CD4-positive, alpha-beta T cell treated with Interleukin-2 at 100 ng/mL for 4 hours (primary cell): ENCODE measurements around the gene SUN1.
"Not testable (repeated sequence)": the region's sequence is repeated elsewhere in the genome, so short reads cannot be mapped to it uniquely, and the experiment has no call there.

Source experiments
- DNase-seq: peaks from one replicate; pipeline ENCODE4 v3.0.0-alpha.2; 2020; ENCODE audit warnings: low spot score

The SUN1 gene

DNA sequence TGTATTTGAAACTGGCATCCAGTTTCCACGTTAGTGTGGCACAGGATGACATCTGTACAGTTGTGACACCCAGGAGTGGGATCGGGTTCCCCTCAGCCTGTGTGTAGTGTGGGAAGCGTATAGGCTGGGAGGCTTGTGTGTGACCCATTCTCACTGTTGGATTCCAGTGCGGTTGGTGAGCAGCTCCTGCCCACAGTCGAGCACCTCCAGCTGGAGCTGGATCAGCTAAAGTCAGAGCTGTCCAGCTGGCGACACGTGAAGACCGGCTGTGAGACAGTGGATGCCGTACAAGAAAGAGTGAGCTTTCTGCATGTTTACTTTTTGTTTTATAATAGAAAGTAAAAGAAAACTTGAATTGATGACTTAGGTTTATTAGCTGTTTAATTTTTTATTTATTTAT lies 25.4 kb downstream of the SUN1 start:
- DNase-seq: no peak

GRCh38 chr7:859359-860030 lies 27.2 kb downstream of the SUN1 start:
- DNase-seq: no peak

DNA sequence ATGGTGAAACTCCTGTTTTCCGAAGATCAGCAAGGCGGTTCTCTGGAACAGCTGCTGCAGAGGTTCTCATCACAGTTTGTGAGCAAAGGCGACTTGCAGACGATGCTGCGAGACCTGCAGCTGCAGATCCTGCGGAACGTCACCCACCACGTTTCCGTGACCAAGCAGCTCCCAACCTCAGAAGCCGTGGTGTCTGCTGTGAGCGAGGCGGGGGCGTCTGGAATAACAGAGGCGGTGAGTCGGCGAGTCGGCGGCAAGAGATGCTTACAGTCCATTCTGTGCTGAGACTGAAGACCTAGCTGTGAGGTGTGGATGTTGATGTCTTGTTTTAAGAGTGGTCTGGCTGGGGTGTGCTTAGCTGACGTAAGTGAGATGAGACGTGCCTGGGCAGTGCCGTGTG lies 27.9 kb downstream of the SUN1 start:
- DNase-seq: no peak

GRCh38 chr7:861222-861621 lies 28.9 kb downstream of the SUN1 start:
- DNase-seq: no peak

GRCh38 chr7:862157-862556 lies 29.9 kb downstream of the SUN1 start:
- no peak for DNase-seq

- DNase-seq: no peak
Observed at GRCh38 chr7:863106-863505, 30.8 kb downstream of the SUN1 start.

- DNase-seq: no peak
Observed at GRCh38 chr7:865921-866320, 33.6 kb downstream of the SUN1 start.

DNA sequence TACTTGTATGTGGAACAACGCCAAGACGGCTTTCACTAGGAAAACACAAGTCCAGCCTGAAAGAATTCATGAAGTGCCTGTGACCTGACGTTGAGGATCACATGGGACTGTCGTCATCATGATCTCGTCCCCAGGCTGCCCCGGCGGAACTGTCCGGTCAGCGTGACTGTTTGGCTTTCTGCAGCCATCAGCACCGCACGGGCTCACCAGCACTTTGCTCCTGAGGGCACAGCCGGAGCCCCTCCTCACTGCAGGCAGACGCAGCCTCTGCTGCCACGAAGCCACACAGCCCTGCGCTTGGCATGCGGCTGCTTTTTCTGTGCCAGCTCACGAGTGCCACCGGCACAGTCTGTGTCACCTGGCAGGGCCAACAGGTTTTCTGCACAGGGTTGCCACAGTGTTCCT lies 34.7 kb downstream of the SUN1 start:
- no peak for DNase-seq

- no peak for DNase-seq
Observed at GRCh38 chr7:867406-868188, 35.3 kb downstream of the SUN1 start.

- no peak for DNase-seq
Observed at GRCh38 chr7:868189-868486, 35.9 kb downstream of the SUN1 start.

GRCh38 chr7:869348-869747 lies 37.1 kb downstream of the SUN1 start:
- no peak for DNase-seq

DNA sequence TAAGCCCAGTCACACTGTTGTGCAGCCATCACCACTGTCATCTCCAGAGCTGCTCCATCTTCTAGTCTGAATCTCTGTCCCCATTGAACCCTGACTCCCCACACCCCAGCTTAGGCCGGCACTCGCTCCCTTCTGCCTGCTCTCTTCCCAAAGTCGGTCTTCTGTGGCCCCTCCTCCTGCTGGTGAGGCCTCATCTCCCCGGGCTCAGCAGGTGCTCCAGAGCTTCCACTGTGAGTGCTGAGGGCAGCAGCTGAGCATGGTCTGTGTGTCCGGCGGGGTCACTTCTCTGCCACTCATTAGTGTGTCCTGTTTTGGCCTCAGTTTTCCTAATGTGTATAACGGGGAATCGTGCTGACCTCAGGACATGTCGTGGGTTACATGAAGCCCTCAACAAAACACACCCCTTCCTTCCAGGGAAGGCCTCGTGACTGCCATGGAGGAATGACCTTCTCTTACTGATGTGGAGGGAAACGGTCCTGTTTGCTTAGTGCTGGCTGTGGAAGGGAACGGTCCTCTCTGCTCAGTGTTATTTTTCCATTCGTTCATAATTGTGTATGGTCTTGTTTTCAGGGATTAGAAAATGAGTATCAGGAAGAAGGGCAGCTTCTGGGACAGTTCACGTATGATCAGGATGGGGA lies 39.7 kb downstream of the SUN1 start:
- no peak for DNase-seq

- not testable (repeated sequence) for DNase-seq
Observed at GRCh38 chr7:872685-873084, 40.4 kb downstream of the SUN1 start.

DNA sequence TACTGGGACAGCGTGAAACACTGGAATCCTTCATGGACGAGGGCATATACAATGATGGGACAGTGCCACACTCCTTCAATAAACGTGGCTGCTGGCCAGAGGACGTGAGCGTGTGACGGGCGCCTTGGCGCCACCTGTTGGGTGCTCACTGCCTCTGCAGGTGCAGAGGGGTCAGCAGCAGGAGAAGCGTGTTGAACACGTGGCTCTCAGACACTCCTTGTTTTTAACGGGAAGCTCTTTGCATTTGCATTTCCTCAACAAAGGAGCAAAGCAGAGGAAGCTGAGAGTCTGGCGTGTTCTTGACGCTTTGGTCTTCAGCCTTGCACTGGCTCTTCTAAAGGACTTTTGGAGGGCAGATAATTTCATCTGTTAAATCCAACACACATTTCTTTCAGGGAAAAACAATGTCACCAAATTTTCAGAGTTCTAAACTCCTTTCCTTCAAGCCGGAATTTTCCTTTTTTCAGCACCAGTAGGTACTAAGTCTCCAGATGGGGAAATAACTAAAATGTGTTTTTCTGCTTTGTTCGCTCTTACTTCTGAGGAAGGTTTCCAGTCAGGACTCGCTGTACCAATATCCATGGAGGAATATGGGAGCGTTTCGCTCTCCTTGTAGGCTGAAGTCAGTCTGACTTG lies 41.2 kb downstream of the SUN1 start:
- peak; percentile 77 for DNase-seq

- no peak for DNase-seq
Observed at GRCh38 chr7:874031-874749, 41.9 kb downstream of the SUN1 start.

- no peak for DNase-seq
Observed at GRCh38 chr7:875051-875450, 42.8 kb downstream of the SUN1 start.

- DNase-seq: no peak
Observed at GRCh38 chr7:875476-876076, 43.3 kb downstream of the SUN1 start.

- peak; percentile 99 for DNase-seq
Observed at GRCh38 chr7:876077-876971, 44.0 kb downstream of the SUN1 start, which contains the start of gene GET4. GET4 (plus strand) TSS chr7:876554; CDS start chr7:876646, 92 bp downstream.

DNA sequence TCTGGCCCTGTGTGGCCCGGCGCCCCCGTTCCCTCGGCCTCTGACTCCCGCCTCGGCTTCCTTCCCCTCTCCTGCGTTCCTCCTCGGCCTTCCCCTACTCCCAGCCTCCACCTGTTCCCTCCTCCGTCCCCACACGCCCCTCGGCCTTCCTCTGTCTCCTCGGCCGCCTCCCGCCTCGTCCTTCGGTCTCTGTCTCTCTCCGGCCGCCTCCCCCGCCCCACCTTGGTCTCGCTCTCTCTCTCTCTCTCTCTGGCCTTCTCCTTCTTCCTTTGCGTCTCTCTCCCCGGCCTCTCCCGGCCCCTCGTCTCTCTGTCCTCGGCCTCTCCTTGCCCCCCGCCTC lies 44.7 kb downstream of the SUN1 start:
- no peak for DNase-seq

GRCh38 chr7:877312-878232 lies 45.3 kb downstream of the SUN1 start:
- DNase-seq: no peak
